Liver (tissue), 9 donors: ENCODE measurements around the gene PPP2R2B. TPM values are rescaled to one million over a fixed set of nuclear protein-coding genes. Genes with fewer than 3 reads are reported as not detected.

ENCODE experiments used
- DNase-seq: peaks from one replicate; pipeline ENCODE4 v3.0.0-alpha.2; 2017; ENCODE audit warnings: low spot score
- H3K27ac ChIP-seq, 2 donors: one replicate each; pipeline ENCODE4 v1.7.0; 2013; ENCODE audit warnings: inconsistent platforms in 2 of 2, low read length in 2 of 2, control low read depth in 1 of 2, low read depth in 1 of 2, mild to moderate bottlenecking in 1 of 2
- H3K27me3 ChIP-seq, 4 donors: one replicate each; pipeline versions ENCODE4 v1.6.1 to v1.7.0; 2013; ENCODE audit warnings: low read length in 3 of 4, inconsistent platforms in 1 of 4, mild to moderate bottlenecking in 1 of 4, moderate library complexity in 1 of 4; ENCODE audit not compliant: control insufficient read depth in 4 of 4, insufficient read depth in 4 of 4
- H3K36me3 ChIP-seq, 4 donors: one replicate each; pipeline versions ENCODE4 v1.6.1 to v1.7.0; 2013; ENCODE audit warnings: low read length in 3 of 4, mild to moderate bottlenecking in 3 of 4, low read depth in 1 of 4, moderate library complexity in 1 of 4; ENCODE audit not compliant: control insufficient read depth in 4 of 4, insufficient read depth in 3 of 4
- H3K4me1 ChIP-seq, 4 donors: one replicate each; pipeline versions ENCODE4 v1.6.1 to v1.7.0; 2013; ENCODE audit warnings: low read length in 3 of 4, mild to moderate bottlenecking in 3 of 4, moderate library complexity in 1 of 4; ENCODE audit not compliant: control insufficient read depth in 4 of 4, insufficient read depth in 4 of 4
- H3K4me3 ChIP-seq, 3 donors: one replicate each; pipeline versions ENCODE4 v1.6.1 to v1.7.0; 2013; ENCODE audit warnings: low read length in 3 of 3, control low read depth in 1 of 3, low read depth in 1 of 3, mild to moderate bottlenecking in 1 of 3
- H3K9ac ChIP-seq, 2 donors: one replicate each; pipeline ENCODE4 v1.7.0; 2013; ENCODE audit warnings: low read length in 2 of 2, mild to moderate bottlenecking in 2 of 2, moderate library complexity in 2 of 2, control low read depth in 1 of 2, low read depth in 1 of 2
- H3K9me3 ChIP-seq, 4 donors: one replicate each; pipeline versions ENCODE4 v1.6.1 to v1.7.0; 2013; ENCODE audit warnings: low read length in 3 of 4; ENCODE audit not compliant: control insufficient read depth in 4 of 4
- EGR1 ChIP-seq, 2 donors: IDR thresholded peaks; 2 replicates each; pipeline ENCODE4 v1.6.1; 2016 to 2018; ENCODE audit warnings: antibody characterized with exemption in 2 of 2, low read depth in 2 of 2
- FOXA1 ChIP-seq: IDR thresholded peaks from 2 replicates; pipeline ENCODE4 v1.6.1; 2016; ENCODE audit warnings: antibody characterized with exemption
- FOXA2 ChIP-seq: IDR thresholded peaks from 2 replicates; pipeline ENCODE4 v1.6.1; 2016; ENCODE audit warnings: antibody characterized with exemption
- GABPA ChIP-seq, 2 donors: IDR thresholded peaks in 1 of 2; conservative IDR thresholded peaks in 1 of 2; 2 replicates each; pipeline ENCODE4 v1.6.1; 2016; ENCODE audit warnings: antibody characterized with exemption in 2 of 2, mild to moderate bottlenecking in 1 of 2, moderate library complexity in 1 of 2
- HNF4A ChIP-seq, 2 donors: conservative IDR thresholded peaks; 2 replicates each; pipeline ENCODE4 v1.6.1; 2016; ENCODE audit warnings: antibody characterized with exemption in 2 of 2, mild to moderate bottlenecking in 2 of 2
- HNF4G ChIP-seq: IDR thresholded peaks from 2 replicates; pipeline ENCODE4 v1.6.1; 2016; ENCODE audit warnings: antibody characterized with exemption
- JUND ChIP-seq, 2 donors: IDR thresholded peaks; 2 replicates each; pipeline ENCODE4 v1.6.1; 2016; ENCODE audit warnings: antibody characterized with exemption in 2 of 2
- MAX ChIP-seq: IDR thresholded peaks from 2 replicates; pipeline ENCODE4 v1.6.1; 2016; ENCODE audit warnings: antibody characterized with exemption
- NR2F2 ChIP-seq: IDR thresholded peaks from 2 replicates; pipeline ENCODE4 v1.6.1; 2016; ENCODE audit warnings: antibody characterized with exemption
- RAD21 ChIP-seq, 2 donors: IDR thresholded peaks; 2 replicates each; pipeline ENCODE4 v1.6.1; 2016; ENCODE audit warnings: antibody characterized with exemption in 2 of 2, mild to moderate bottlenecking in 2 of 2
- RXRA ChIP-seq, 2 donors: IDR thresholded peaks; 2 replicates each; pipeline ENCODE4 v1.6.1; 2017 to 2018; ENCODE audit warnings: antibody characterized with exemption in 2 of 2, mild to moderate bottlenecking in 1 of 2
- SP1 ChIP-seq: IDR thresholded peaks from 2 replicates; pipeline ENCODE4 v1.6.1; 2018; ENCODE audit warnings: antibody characterized with exemption, mild to moderate bottlenecking
- TAF1 ChIP-seq: conservative IDR thresholded peaks from 2 replicates; pipeline ENCODE4 v1.6.1; 2016; ENCODE audit warnings: antibody characterized with exemption, mild to moderate bottlenecking
- YY1 ChIP-seq: IDR thresholded peaks from 2 replicates; pipeline ENCODE4 v1.6.1; 2016; ENCODE audit warnings: antibody characterized with exemption, mild to moderate bottlenecking
- ZBTB33 ChIP-seq: IDR thresholded peaks from 2 replicates; pipeline ENCODE4 v1.6.1; 2016; ENCODE audit warnings: antibody characterized with exemption
- whole genome bisulfite sequencing: extraction: QIAGEN DNeasy Blood & Tissue Kit; methylation state at CpG from one replicate; pipeline ENCODE4 v1.1.7; 2013; 5-methylcytosine and 5-hydroxymethylcytosine counted together
- polyA plus RNA-seq, 2 donors: library from polyadenylated mRNA; stranded (reverse) in 1 of 2; unstranded in 1 of 2; fragments of 200-250 nt in 1 of 2; fragments of >200 nt in 1 of 2; fragmentation: Nextera tagmentation in 1 of 2; extraction: Ambion mirVana in 1 of 2; gene quantifications; one replicate each; pipeline versions ENCODE4 v1.2.1 to v1.2.3, GENCODE V29; 2013 to 2015
- total RNA-seq, 2 donors: library from RNA; depleted of rRNA; stranded (reverse); fragments of >200 nt; gene quantifications; one replicate each; pipeline ENCODE4 v1.2.3, GENCODE V29; 2014
- TF ChIP-seq, protein P1 (sequence below): IDR thresholded peaks from 2 replicates; pipeline ENCODE4 v1.6.1; 2016; ENCODE audit warnings: antibody characterized with exemption
- TF ChIP-seq, protein P2 (sequence below): IDR thresholded peaks from 2 replicates; pipeline ENCODE4 v1.6.1; 2016; ENCODE audit warnings: antibody characterized with exemption, mild to moderate bottlenecking
- donor health status: healthy.
- donor health status: healthy.
- donor health status: healthy.
- donor health status: healthy.
- donor health status: healthy.

PPP2R2B gene
- total and polyA plus RNA-seq, 4 donors = 0.15 to 6.3 (median 0.40) TPM

DNA sequence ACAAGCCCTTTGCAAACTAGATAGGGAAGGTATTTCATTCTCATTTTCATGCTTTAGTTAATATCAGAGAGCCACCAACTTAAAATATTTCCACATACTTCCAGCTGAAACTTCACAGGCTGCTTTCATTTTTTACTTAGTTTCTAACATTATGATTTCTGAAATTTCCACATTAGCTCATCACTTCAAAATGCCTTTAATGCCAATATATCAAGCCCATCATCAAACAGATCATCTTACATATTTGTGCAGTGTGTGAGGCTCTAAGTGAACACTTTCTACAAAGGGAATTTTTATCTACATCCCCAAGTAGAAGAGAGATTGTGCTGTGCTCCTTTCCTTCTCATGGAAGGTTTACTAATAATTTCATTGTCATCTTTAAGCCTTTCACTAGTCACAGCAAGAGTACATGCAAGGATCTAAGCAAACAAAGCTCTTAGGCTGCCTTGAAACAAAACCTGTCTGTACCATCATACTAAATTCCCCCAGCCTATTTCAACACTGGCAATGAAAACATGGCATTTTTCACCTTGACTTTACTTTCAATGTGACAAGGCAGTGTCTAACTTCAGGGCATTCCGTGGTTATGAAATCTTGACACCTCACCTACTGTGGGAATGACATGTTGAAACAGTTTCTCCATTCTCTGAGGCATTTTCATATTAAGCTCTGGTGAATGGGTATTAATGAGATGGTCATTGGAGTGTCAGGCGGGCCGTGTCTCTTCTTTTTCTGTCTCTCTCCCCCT is 45.4 kb downstream of the PPP2R2B start:
- no peak for DNase-seq
- TF ChIP-seq GABPA (IDR thresholded peaks at IDR 0.05 in 1 of 2, conservative IDR thresholded peaks at IDR 0.05 in 1 of 2) (no peak), HNF4A (conservative IDR thresholded peaks at IDR 0.05) (no peak), TAF1 (no peak), YY1 (no peak), ZBTB33 (no peak), HNF4G (no peak), RXRA (IDR thresholded peaks at IDR 0.05) (no peak), MAX (no peak)
- TF ChIP-seq, protein P1, sequence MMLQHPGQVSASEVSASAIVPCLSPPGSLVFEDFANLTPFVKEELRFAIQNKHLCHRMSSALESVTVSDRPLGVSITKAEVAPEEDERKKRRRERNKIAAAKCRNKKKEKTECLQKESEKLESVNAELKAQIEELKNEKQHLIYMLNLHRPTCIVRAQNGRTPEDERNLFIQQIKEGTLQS = no peak
- Histone ChIP-seq H3K36me3 (no peaks in the 10 kb centered on the region), H3K4me1 (peaks cover 0 to 1% (median 0%) of the 10 kb centered on the region in 4 donors), H3K9me3 (no peaks in the 10 kb centered on the region), H3K9ac (no peak overlapping the region), H3K4me3 (no peak overlapping the region), H3K27ac (no peak overlapping the region), H3K27me3 (no peaks in the 10 kb centered on the region)
- 76% methylated on average over 3 of the region's 3 CpGs for WGBS

GRCh38 chr5:146828385-146828784 is 50.2 kb downstream of the PPP2R2B start:
- TF ChIP-seq GABPA (IDR thresholded peaks at IDR 0.05 in 1 of 2, conservative IDR thresholded peaks at IDR 0.05 in 1 of 2) (no peak), TAF1 (no peak), FOXA1 (no peak), NR2F2 (no peak), JUND (IDR thresholded peaks at IDR 0.05) (no peak)
- Histone ChIP-seq H3K27ac (no peak overlapping the region), H3K36me3 (no peaks in the 10 kb centered on the region), H3K4me3 (no peak overlapping the region), H3K27me3 (no peaks in the 10 kb centered on the region), H3K9ac (no peak overlapping the region), H3K9me3 (no peaks in the 10 kb centered on the region), H3K4me1 (no peaks in the 10 kb centered on the region)
- DNase-seq = no peak

DNA sequence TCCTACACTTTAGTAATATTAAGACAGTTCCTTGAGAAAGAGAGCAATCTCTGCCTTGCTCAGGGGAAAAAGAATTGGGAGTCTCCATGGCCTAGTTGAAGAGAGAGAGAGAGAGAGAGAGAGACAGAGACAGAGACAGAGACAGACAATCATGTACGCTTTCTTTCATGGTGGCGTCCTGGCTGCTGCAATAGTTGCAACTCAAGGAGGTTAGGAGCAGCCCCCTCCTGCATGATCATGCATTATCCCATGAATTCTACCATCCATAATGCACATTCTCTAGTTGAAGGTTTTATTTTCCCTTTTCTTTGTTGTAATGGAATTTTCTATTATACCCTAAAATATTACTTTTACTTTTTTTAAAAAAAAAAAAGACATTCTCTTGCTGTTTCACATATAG is 50.7 kb downstream of the PPP2R2B start:
- no peaks in the 10 kb centered on the region for H3K4me1 ChIP-seq
- 95% methylated on average over 2 of the region's 2 CpGs for WGBS
- H3K27ac ChIP-seq = no peak overlapping the region
- TF ChIP-seq RAD21 (IDR thresholded peaks at IDR 0.05) (no peak), FOXA2 (no peak), JUND (IDR thresholded peaks at IDR 0.05) (no peak), TAF1 (no peak), YY1 (no peak), HNF4G (no peak), RXRA (IDR thresholded peaks at IDR 0.05) (no peak), SP1 (no peak), EGR1 (IDR thresholded peaks at IDR 0.05; ENCODE audit: low read depth in 2 of 2) (no peak), FOXA1 (no peak), HNF4A (conservative IDR thresholded peaks at IDR 0.05) (no peak), GABPA (IDR thresholded peaks at IDR 0.05 in 1 of 2, conservative IDR thresholded peaks at IDR 0.05 in 1 of 2) (no peak), ZBTB33 (no peak), NR2F2 (no peak)
- TF ChIP-seq, protein P2, sequence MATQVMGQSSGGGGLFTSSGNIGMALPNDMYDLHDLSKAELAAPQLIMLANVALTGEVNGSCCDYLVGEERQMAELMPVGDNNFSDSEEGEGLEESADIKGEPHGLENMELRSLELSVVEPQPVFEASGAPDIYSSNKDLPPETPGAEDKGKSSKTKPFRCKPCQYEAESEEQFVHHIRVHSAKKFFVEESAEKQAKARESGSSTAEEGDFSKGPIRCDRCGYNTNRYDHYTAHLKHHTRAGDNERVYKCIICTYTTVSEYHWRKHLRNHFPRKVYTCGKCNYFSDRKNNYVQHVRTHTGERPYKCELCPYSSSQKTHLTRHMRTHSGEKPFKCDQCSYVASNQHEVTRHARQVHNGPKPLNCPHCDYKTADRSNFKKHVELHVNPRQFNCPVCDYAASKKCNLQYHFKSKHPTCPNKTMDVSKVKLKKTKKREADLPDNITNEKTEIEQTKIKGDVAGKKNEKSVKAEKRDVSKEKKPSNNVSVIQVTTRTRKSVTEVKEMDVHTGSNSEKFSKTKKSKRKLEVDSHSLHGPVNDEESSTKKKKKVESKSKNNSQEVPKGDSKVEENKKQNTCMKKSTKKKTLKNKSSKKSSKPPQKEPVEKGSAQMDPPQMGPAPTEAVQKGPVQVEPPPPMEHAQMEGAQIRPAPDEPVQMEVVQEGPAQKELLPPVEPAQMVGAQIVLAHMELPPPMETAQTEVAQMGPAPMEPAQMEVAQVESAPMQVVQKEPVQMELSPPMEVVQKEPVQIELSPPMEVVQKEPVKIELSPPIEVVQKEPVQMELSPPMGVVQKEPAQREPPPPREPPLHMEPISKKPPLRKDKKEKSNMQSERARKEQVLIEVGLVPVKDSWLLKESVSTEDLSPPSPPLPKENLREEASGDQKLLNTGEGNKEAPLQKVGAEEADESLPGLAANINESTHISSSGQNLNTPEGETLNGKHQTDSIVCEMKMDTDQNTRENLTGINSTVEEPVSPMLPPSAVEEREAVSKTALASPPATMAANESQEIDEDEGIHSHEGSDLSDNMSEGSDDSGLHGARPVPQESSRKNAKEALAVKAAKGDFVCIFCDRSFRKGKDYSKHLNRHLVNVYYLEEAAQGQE = no peak
- TF ChIP-seq, protein P1 = no peak
- H3K9ac ChIP-seq = no peak overlapping the region
- DNase-seq = no peak
- no peaks in the 10 kb centered on the region for H3K27me3 ChIP-seq
- H3K9me3 ChIP-seq = no peaks in the 10 kb centered on the region
- H3K4me3 ChIP-seq = no peak overlapping the region
- no peaks in the 10 kb centered on the region for H3K36me3 ChIP-seq
